ENCODE results near the gene DNAJC1.

Gene DNAJC1

DNA sequence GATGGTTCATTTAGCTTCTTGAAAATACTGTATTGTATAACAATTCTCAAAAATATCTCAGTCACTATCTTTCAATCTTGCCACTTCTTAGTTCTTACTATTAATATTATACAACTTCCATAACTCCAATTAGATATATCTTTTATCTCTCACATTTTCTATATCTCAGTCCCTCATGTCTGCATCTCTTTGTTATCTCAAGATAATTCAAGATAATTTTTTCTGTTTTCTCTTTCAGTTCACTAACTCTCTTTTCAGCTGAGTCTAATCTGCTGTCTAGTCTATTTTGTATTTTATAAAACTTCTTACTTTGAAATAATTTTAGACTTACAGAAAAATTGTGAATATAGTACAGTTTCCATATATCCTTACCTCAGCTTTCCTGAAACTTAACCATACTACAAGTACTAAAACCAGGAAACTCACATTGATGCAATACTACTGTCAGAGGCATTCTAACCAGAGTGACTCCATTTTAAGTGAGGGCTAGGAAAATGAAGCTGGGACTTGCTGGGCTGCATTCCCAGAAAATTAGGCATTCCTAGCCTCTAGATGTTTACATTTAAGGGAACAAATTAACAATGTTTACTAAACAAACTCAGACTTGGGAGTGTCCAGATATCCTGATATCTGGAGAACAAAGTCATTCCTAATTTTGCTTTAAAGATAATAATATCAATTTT, 38.4 kb downstream of the DNAJC1 start:
- Histone ChIP-seq H4K20me1 (ENCODE audit: insufficient read depth, low read length) (no peaks in the 10 kb centered on the region), H3K9ac (ENCODE audit: low read length) (no peak overlapping the region), H3F3A (ENCODE audit: insufficient read depth, low read length) (no peaks in the 10 kb centered on the region), H3K4me2 (ENCODE audit: low read length) (no peak overlapping the region), H3K36me3 (ENCODE audit: insufficient read depth, low read length) (no peaks in the 10 kb centered on the region), H3K27me3 (ENCODE audit: insufficient read depth, low read length) (no peaks in the 10 kb centered on the region), H3K9me2 (ENCODE audit: low read depth, low read length) (no peaks in the 10 kb centered on the region), H3K4me1 (ENCODE audit: insufficient read depth, low read length, severe bottlenecking) (no peaks in the 10 kb centered on the region), H3K27ac (ENCODE audit: low read depth, low read length, poor library complexity, severe bottlenecking) (no peak overlapping the region), H3K79me2 (ENCODE audit: insufficient read depth, low read length) (no peaks in the 10 kb centered on the region), H2AFZ (ENCODE audit: low read length) (no peak overlapping the region), H3K9me3 (ENCODE audit: low read length) (no peaks in the 10 kb centered on the region), H3K4me3 (ENCODE audit: low read depth, low read length, poor library complexity, severe bottlenecking) (no peak overlapping the region)
- TF ChIP-seq, protein P1, sequence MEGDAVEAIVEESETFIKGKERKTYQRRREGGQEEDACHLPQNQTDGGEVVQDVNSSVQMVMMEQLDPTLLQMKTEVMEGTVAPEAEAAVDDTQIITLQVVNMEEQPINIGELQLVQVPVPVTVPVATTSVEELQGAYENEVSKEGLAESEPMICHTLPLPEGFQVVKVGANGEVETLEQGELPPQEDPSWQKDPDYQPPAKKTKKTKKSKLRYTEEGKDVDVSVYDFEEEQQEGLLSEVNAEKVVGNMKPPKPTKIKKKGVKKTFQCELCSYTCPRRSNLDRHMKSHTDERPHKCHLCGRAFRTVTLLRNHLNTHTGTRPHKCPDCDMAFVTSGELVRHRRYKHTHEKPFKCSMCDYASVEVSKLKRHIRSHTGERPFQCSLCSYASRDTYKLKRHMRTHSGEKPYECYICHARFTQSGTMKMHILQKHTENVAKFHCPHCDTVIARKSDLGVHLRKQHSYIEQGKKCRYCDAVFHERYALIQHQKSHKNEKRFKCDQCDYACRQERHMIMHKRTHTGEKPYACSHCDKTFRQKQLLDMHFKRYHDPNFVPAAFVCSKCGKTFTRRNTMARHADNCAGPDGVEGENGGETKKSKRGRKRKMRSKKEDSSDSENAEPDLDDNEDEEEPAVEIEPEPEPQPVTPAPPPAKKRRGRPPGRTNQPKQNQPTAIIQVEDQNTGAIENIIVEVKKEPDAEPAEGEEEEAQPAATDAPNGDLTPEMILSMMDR (IDR thresholded peaks at IDR 0.05; ENCODE audit: low read length), result no peak
- no peak for TF ChIP-seq EZH2 (IDR thresholded peaks at IDR 0.05; ENCODE audit: borderline replicate concordance, low read length)

DNA sequence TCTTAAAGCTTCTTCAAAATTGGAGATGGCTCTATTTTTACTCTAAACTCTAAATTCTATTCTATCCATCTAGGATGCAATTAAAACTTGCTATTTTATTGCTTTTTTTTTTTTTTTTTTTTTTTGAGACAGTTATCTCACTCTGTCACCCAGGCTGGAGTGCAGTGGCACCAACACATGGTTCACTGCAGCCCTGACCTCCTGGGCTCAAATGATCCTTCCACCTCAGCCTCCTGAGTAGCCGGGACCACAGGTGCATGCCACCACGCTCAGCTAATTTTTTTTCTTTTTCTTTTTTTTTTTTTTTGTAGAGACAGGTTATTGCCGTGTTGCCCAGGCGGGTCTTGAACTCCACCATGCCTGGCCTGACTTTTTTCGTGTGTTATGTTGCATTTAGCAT, 41.2 kb downstream of the DNAJC1 start:
- Histone ChIP-seq H3K36me3 (ENCODE audit: insufficient read depth, low read length) (no peaks in the 10 kb centered on the region), H3K79me2 (ENCODE audit: insufficient read depth, low read length) (no peaks in the 10 kb centered on the region), H3K9ac (ENCODE audit: low read length) (no peak overlapping the region), H3K9me3 (ENCODE audit: low read length) (no peaks in the 10 kb centered on the region), H3K4me1 (ENCODE audit: insufficient read depth, low read length, severe bottlenecking) (no peaks in the 10 kb centered on the region), H3K4me2 (ENCODE audit: low read length) (no peak overlapping the region), H3K9me2 (ENCODE audit: low read depth, low read length) (no peaks in the 10 kb centered on the region), H3K27ac (ENCODE audit: low read depth, low read length, poor library complexity, severe bottlenecking) (no peak overlapping the region), H3F3A (ENCODE audit: insufficient read depth, low read length) (no peaks in the 10 kb centered on the region), H3K27me3 (ENCODE audit: insufficient read depth, low read length) (no peaks in the 10 kb centered on the region), H2AFZ (ENCODE audit: low read length) (no peak overlapping the region), H4K20me1 (ENCODE audit: insufficient read depth, low read length) (no peaks in the 10 kb centered on the region), H3K4me3 (ENCODE audit: low read depth, low read length, poor library complexity, severe bottlenecking) (no peak overlapping the region)
- TF ChIP-seq, protein P1 (IDR thresholded peaks at IDR 0.05; ENCODE audit: low read length), result no peak
- no peak for TF ChIP-seq EZH2 (IDR thresholded peaks at IDR 0.05; ENCODE audit: borderline replicate concordance, low read length)

DNA sequence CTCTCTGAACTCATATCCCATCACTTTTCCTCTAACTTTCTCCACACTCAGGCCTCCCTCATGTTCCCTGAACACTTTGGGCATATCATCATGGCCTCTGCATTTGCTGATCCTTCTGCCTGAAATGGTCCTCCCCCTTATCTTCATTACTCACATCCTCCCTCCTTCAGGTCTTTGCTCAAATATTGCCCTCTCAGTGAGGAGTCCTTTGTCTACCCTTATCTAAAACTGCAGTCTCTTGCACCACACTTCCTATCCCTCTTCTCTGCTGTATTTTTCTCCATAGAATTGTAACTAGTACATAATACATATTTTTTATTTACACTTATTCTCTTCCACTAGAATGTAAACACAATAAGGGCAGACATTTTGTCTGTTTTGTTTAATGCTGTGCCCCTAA, 41.7 kb downstream of the DNAJC1 start:
- Histone ChIP-seq H3K9ac (ENCODE audit: low read length) (no peak overlapping the region), H3K9me2 (ENCODE audit: low read depth, low read length) (no peaks in the 10 kb centered on the region), H3K27ac (ENCODE audit: low read depth, low read length, poor library complexity, severe bottlenecking) (no peak overlapping the region), H3K9me3 (ENCODE audit: low read length) (no peaks in the 10 kb centered on the region), H3K4me2 (ENCODE audit: low read length) (no peak overlapping the region), H3K79me2 (ENCODE audit: insufficient read depth, low read length) (no peaks in the 10 kb centered on the region), H3F3A (ENCODE audit: insufficient read depth, low read length) (no peaks in the 10 kb centered on the region), H3K4me1 (ENCODE audit: insufficient read depth, low read length, severe bottlenecking) (no peaks in the 10 kb centered on the region), H3K4me3 (ENCODE audit: low read depth, low read length, poor library complexity, severe bottlenecking) (no peak overlapping the region), H3K27me3 (ENCODE audit: insufficient read depth, low read length) (no peaks in the 10 kb centered on the region), H2AFZ (ENCODE audit: low read length) (no peak overlapping the region), H4K20me1 (ENCODE audit: insufficient read depth, low read length) (no peaks in the 10 kb centered on the region), H3K36me3 (ENCODE audit: insufficient read depth, low read length) (no peaks in the 10 kb centered on the region)
- TF ChIP-seq, protein P1 (IDR thresholded peaks at IDR 0.05; ENCODE audit: low read length), result no peak
- no peak for TF ChIP-seq EZH2 (IDR thresholded peaks at IDR 0.05; ENCODE audit: borderline replicate concordance, low read length)
